HCT116 (cell line): ENCODE data around the gene HIRIP3.

ENCODE experiments used
- CEBPB ChIP-seq: IDR thresholded peaks from 2 replicates; pipeline ENCODE4 v1.6.1; 2012; ENCODE audit warnings: low read depth
- CTCF ChIP-seq, 3 experiments: fragments of 200-600 bp in 1 of 3; sonication (generic) in 1 of 3; IDR thresholded peaks in 2 of 3; conservative IDR thresholded peaks in 1 of 3; 2 replicates each; pipeline ENCODE4 v1.5.1; 2012 to 2017; ENCODE audit warnings: low read depth in 2 of 3, low read length in 2 of 3, antibody characterized with exemption in 1 of 3, borderline replicate concordance in 1 of 3, control low read depth in 1 of 3, mild to moderate bottlenecking in 1 of 3, mixed read lengths in 1 of 3, mixed run types in 1 of 3, moderate library complexity in 1 of 3; ENCODE audit not compliant: insufficient read depth in 1 of 3
- EZH2 ChIP-seq: fragments of 200-600 bp; sonication (generic); IDR thresholded peaks from 2 replicates; pipeline ENCODE4 v1.6.1; 2017; ENCODE audit warnings: antibody characterized with exemption, mixed run types
- JUND ChIP-seq: IDR thresholded peaks from 2 replicates; pipeline ENCODE4 v1.6.1; 2012
- MAX ChIP-seq: IDR thresholded peaks from 2 replicates; pipeline ENCODE4 v1.6.1; 2012
- SIN3A ChIP-seq: IDR thresholded peaks from 2 replicates; pipeline ENCODE4 v1.6.1; 2012; ENCODE audit warnings: low read depth
- SP1 ChIP-seq: IDR thresholded peaks from 2 replicates; pipeline ENCODE4 v1.6.1; 2012; ENCODE audit warnings: low read depth
- YY1 ChIP-seq: IDR thresholded peaks from 2 replicates; pipeline ENCODE4 v1.6.1; 2011; ENCODE audit warnings: low read length, low read depth, moderate library complexity, mild to moderate bottlenecking; ENCODE audit not compliant: insufficient replicate concordance; ENCODE audit errors: extremely low read depth

- TF ChIP-seq CTCF (IDR thresholded peaks at IDR 0.05 in 2 of 3, conservative IDR thresholded peaks at IDR 0.05 in 1 of 3; ENCODE audit: borderline replicate concordance in 1 of 3, insufficient read depth in 1 of 3, low read depth in 2 of 3, low read length in 2 of 3), result no peak
- no peak for TF ChIP-seq EZH2
- no peak for TF ChIP-seq YY1
- TF ChIP-seq SIN3A, result no peak
- TF ChIP-seq CEBPB, result no peak
- TF ChIP-seq SP1, result no peak
- no peak for TF ChIP-seq MAX
- no peak for TF ChIP-seq JUND
These were observed 3.9 kb downstream of the HIRIP3 start for GRCh38 chr16:29991571-29991904.
